BJ (cell line): ENCODE measurements around the gene CTNNA2. TPM values are rescaled to one million over a fixed set of nuclear protein-coding genes. Genes with fewer than 3 reads are reported as not detected.

Experiments used
- CTCF ChIA-PET: fragments of 350-600 bp; formaldehyde crosslinking; extraction: SDS; loops from one replicate; lab custom pipeline; 2021; ENCODE audit warnings: antibody characterized with exemption, inconsistent platforms; lab: Yijun Ruan, JAX
- POLR2A ChIA-PET: fragments of 300-600 bp; sonication (Branson Sonifier 250); formaldehyde crosslinking; extraction: SDS; loops from one replicate; lab custom pipeline; 2021; ENCODE audit warnings: antibody characterized with exemption; lab: Charles Lee
- DNase-seq: peaks from one replicate; pipeline ENCODE4 v3.0.0-alpha.2; 2011; ENCODE audit warnings: low read depth
- H3K27me3 ChIP-seq: 2 replicates; pipeline ENCODE4 v1.6.0; 2011; ENCODE audit warnings: low read length; ENCODE audit not compliant: control insufficient read depth, insufficient read depth
- H3K36me3 ChIP-seq: 2 replicates; pipeline ENCODE4 v1.5.1; 2011; ENCODE audit warnings: low read length; ENCODE audit not compliant: control insufficient read depth, insufficient read depth
- H3K4me3 ChIP-seq: 2 replicates; pipeline ENCODE4 v1.5.1; 2011; ENCODE audit warnings: low read depth, mild to moderate bottlenecking, control low read depth, low read length
- CTCF ChIP-seq: IDR thresholded peaks from 2 replicates; pipeline ENCODE4 v1.5.1; 2011; ENCODE audit warnings: low read depth, mild to moderate bottlenecking, control low read depth, inconsistent platforms, low read length, moderate library complexity; ENCODE audit not compliant: insufficient read depth
- polyA plus RNA-seq: library from polyadenylated mRNA; depleted of rRNA; stranded (reverse); fragments of >200 nt; gene quantifications from 2 replicates; pipeline ENCODE4 v1.2.3, GENCODE V29; 2011

The CTNNA2 gene
- polyA plus RNA-seq, 1 experiment, result not detected

DNA sequence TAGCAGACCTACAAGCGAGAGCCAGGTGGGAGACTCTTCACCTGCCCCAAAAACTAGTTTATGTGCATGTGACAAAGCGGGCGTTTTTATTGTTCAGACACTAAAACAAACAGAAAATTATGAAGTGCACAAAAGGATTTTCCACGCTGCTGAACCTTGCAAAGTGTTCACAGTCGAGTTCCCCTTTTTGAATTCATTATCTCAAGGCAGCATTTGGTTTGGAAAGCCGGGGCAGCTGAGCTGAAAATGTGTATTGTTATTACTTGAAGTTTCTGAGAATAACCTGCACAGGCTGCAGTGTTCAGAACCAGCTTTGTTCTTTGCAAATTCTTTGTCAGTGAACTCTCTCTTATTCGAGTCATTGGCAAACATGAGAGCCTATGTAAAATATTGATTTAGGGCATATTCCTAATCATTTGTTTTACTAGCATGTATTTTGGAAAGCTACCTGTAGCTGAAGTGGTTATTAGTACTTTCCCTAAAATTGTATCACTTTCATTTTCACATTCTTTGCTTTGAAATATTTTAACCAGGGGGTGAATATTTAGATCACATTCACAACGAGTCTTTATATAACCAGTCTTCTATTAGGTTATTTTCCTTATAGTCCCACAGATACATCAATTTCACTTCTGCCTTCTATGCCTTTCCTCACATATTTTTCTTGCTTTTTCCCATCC lies 732.2 kb downstream of the CTNNA2 start:
- CTCF ChIA-PET, result interaction anchor here (1.5 kb wide), 1 partner anchor 309 kb away, joined by 3 read pairs; no protein-coding TSS in a partner anchor
- H3K36me3 ChIP-seq, result no peaks in the 10 kb centered on the region
- POLR2A ChIA-PET, result no interaction called here
- no peak for DNase-seq
- H3K27me3 ChIP-seq, result no peaks in the 10 kb centered on the region
- TF ChIP-seq CTCF, result no peak
- H3K4me3 ChIP-seq, result no peak overlapping the region

GRCh38 chr2:80246534-80246933 lies 733.7 kb downstream of the CTNNA2 start:
- Histone ChIP-seq H3K27me3 (no peaks in the 10 kb centered on the region), H3K36me3 (no peaks in the 10 kb centered on the region), H3K4me3 (no peak overlapping the region)
- ChIA-PET POLR2A (no interaction called here), CTCF (interaction anchor here (1.3 kb wide), 1 partner anchor 9 kb away, joined by 3 read pairs; no protein-coding TSS in a partner anchor)
- TF ChIP-seq CTCF, result no peak
- no peak for DNase-seq

- Histone ChIP-seq H3K4me3 (no peak overlapping the region), H3K36me3 (no peaks in the 10 kb centered on the region), H3K27me3 (no peaks in the 10 kb centered on the region)
- CTCF ChIA-PET, result interaction anchor here (1.3 to 1.4 kb wide), 2 partner anchors 8 to 9 kb away, joined by 3 to 6 read pairs; no protein-coding TSS in a partner anchor
- no peak for TF ChIP-seq CTCF
- POLR2A ChIA-PET, result no interaction called here
- no peak for DNase-seq
Measured at GRCh38 chr2:80247339-80247738, 734.5 kb downstream of the CTNNA2 start.

DNA sequence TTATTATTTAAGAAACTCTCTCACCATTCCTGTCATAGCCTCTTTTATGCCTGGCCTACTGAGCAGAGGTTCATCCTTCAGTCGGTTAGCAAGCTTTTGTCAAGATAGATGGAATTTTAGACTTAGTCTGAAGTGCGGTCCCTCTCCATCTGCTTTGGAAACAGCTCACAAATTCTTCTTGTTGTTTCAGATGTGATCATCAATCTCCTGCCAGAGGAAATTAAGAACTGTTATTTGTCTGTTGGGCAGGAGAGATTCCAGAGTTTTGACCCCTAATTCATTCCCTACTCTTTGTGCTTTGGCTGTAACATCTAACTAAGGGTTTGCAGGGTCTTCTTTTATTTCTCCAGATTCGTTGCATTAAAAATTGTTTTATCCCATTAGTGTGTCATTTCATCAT lies 735.3 kb downstream of the CTNNA2 start:
- TF ChIP-seq CTCF, result no peak
- POLR2A ChIA-PET, result no interaction called here
- H3K36me3 ChIP-seq, result no peaks in the 10 kb centered on the region
- no peak overlapping the region for H3K4me3 ChIP-seq
- CTCF ChIA-PET, result interaction anchor here (1.4 kb wide), 1 partner anchor 9 kb away, joined by 6 read pairs; no protein-coding TSS in a partner anchor
- no peak for DNase-seq
- H3K27me3 ChIP-seq, result no peaks in the 10 kb centered on the region

GRCh38 chr2:80252294-80252986 lies 739.6 kb downstream of the CTNNA2 start:
- POLR2A ChIA-PET, result no interaction called here
- CTCF ChIA-PET, result interaction anchor here (0.7 kb wide), 1 partner anchor 14 kb away, joined by 3 read pairs; no protein-coding TSS in a partner anchor
- Histone ChIP-seq H3K27me3 (no peaks in the 10 kb centered on the region; the same call in 1 of the 2 replicates), H3K36me3 (no peaks in the 10 kb centered on the region), H3K4me3 (no peak overlapping the region)
- DNase-seq, result no peak
- TF ChIP-seq CTCF, result no peak
